Umbilical cord (tissue), 2 donors: ENCODE measurements around the gene AHNAK2. TPM values are rescaled to one million over a fixed set of nuclear protein-coding genes. Genes with fewer than 3 reads are reported as not detected.
A peak's percentile ranks its signal among the peaks of the same experiment; 100 is the strongest.

Experiments
- DNase-seq: peaks from one replicate; pipeline ENCODE4 v3.0.0-alpha.2; 2015; ENCODE audit warnings: low spot score
- total RNA-seq: library from RNA; depleted of rRNA; stranded (reverse); fragments of >200 nt; gene quantifications from one replicate; pipeline ENCODE4 v1.2.3, GENCODE V29; 2014; ENCODE audit warnings: low replicate concordance; ENCODE audit not compliant: insufficient read depth

The AHNAK2 gene
- total RNA-seq, 1 donor from 2014 or later: 59.0 TPM

- DNase-seq: no peak
Measured at GRCh38 chr14:104986487-104987164, 8.5 kb upstream of the AHNAK2 start.

DNA sequence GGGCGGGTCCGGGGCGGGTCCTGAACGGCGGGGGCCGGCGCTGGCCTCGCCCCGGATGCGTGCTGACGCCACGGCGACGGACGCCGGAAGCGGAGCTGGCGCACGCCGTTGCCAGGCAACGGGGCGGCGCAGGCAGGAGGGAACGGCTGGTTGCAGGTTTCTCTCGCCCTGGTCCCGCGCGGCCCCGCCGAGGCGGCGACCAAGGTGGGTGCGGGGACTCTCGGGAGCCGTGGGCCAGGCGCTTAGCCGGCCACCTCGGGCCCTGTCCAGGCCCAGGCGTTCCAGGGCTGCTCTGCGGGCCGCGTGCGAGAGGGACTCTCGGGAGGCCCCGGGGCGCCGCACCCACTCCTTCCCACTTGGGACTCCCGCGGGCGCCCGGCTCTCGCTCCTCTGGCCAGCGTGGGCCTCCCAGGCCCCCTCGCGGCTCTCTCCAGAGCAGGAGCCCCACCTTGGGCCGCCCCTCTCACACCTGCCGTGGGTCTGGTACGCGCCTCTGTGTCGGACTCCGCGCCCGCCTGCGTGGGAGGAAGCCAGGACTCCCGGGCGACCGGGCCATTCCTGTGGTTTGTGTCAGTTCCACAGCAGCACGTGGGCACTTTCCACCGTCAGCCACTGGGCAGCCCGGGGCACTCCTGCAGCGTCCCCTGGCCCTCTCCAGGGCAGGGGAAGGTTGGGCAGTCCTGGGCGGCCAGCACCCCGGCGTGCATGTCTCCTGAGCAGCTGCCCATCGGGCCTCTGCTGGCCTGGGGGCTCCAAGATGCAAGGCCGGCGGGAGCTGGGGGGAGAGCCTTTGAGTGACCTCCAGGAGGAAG lies 7.7 kb upstream of the AHNAK2 start, which contains the start of gene CLBA1:
CLBA1 (plus strand) TSS at position 114 of the 812 bp plus-strand sequence; CDS start at position 758, 644 bp downstream.
- DNase-seq: peak; percentile 94

DNA sequence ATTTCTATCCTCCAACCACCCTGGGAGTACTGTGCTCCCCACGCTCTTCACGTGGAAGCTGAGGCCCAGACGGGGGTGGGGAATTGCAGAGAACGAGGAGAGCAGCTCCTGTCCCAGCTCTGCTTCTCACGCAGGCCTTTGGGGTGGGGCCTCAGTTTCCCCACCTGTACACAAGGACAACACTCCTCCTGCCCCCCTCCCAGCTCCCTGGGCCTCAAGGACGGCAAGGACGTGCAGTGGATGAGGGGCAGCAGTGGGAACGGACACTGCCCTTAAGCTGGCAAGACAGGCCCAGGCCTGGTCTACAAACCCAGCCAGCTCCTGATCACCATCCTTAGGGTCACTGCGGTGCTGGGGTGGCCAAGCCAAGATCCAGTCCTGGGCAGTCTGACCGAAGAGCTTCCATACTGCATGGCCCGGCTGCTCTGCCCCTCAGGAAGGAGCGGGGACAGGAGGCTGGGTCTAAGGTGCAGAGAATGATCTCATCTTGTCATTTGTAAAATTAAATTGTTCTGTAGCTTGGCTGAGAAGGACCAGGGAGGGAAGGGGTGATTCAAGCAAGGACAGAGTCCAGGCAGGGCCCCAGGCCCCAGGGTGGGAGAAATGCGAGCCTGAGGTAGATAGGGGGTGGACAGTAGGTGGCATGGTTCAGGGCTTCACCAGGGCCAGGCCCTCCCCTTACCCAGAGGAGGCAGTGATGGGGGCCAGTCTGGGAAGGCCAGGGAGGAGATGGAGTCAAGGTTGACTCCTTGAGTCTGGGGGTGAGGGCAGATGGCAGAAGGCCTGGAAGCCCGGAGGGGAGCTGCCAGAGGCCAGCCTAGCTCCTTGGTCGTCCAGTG lies 6.1 kb upstream of the AHNAK2 start:
- no peak for DNase-seq

DNA sequence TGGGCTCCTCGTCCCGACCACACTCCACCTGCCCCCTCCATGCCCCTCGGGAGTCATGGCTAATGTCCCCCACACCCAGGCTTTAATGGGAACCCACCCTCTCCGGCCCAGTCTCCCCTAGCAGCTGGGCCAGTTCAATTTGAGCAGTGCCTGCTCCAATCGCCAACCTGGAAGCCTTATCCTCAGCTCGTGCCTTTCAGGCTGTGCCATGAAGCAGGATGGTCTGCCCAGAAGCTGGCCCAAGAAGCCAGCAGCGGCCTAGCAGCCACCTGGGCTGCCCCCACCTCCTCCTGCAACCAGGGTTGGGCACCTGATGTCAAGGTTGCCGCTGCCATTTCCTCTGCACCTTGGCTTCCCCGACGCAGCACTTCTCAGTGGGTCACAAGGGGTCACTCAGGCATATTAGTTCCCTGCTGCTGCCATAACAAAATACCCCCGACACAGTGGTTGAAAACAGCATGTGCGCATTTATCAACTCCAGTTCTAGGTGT lies 5.1 kb upstream of the AHNAK2 start:
- DNase-seq: no peak

- DNase-seq: no peak
Measured at GRCh38 chr14:104982548-104983230, 4.5 kb upstream of the AHNAK2 start.

GRCh38 chr14:104981699-104982541 lies 3.7 kb upstream of the AHNAK2 start:
- DNase-seq: no peak

- no peak for DNase-seq
Measured at GRCh38 chr14:104980611-104981531, 2.7 kb upstream of the AHNAK2 start.

DNA sequence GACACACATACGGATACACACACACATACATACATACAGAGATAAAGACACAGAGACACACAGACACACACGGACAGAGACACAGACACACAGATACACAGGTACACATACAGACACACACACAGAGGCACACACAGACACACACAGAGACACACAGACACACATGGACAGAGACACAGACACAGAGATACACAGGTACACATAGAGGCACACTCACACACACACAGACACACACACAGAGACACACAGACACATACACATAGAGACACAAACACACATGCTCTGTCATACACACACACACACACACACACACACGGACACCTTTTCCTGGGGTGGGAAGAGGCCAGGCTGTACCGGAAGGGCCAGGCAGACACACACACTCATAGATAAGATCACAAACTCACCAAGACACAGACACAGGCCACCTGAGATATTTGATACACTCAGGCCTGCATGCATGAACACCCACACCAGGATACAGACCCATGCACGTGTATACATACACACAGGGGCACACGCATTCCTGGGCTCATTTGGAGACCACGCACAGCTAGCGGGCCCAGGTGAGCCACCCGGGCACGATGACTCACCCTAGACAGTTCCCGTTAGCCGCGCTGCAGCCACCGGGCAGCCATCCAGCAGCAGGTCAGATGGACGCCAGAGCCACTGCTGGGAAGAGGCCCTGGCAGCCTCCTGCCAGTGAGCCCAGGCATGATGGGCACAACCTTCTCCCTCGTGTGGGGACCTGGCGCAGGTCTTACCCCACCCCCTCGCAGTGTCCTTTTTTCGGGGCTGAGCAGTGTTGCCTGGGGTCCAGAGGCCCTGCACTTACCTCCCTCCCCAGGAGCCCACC lies 1.8 kb upstream of the AHNAK2 start:
- DNase-seq: no peak

- DNase-seq: no peak
Measured at GRCh38 chr14:104978746-104979691, 845 bp upstream of the AHNAK2 start.

DNA sequence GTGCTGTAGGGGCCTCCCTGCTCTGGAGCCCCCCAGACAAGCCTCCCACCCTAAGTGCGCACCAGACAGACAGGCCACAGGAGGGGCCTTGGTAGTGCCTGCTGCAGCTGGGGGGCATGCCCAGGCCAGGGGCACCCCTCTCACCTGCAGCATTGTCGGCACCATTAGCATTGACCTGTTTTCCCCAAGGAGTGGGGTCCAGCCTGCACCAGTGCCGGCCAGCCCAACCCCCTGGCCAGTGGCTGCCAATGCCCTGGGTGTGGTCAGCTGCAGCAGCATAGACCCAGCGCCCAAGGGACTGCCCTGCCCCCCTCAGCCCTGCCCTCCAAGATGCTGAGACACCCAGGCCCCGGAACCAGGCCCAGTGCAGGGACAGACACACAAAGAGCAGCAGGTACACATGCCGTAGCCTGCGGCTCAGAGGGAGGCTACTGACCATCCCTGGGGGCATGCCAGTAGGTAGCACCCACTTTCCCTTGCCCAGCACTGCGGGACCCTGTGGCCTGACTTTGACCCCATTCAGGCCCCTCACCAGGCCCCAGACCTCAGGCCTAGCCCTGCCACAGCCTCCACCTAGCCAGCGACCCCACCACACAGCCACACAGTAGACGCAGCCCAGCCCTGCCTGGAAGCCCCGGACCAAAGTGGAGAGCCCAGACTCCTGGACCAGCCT lies 1.0 kb downstream of the AHNAK2 start:
- no peak for DNase-seq

- DNase-seq: peak; percentile 65
Measured at GRCh38 chr14:104976198-104977007, 1.8 kb downstream of the AHNAK2 start.

GRCh38 chr14:104975481-104976197 lies 2.5 kb downstream of the AHNAK2 start:
- DNase-seq: no peak

DNA sequence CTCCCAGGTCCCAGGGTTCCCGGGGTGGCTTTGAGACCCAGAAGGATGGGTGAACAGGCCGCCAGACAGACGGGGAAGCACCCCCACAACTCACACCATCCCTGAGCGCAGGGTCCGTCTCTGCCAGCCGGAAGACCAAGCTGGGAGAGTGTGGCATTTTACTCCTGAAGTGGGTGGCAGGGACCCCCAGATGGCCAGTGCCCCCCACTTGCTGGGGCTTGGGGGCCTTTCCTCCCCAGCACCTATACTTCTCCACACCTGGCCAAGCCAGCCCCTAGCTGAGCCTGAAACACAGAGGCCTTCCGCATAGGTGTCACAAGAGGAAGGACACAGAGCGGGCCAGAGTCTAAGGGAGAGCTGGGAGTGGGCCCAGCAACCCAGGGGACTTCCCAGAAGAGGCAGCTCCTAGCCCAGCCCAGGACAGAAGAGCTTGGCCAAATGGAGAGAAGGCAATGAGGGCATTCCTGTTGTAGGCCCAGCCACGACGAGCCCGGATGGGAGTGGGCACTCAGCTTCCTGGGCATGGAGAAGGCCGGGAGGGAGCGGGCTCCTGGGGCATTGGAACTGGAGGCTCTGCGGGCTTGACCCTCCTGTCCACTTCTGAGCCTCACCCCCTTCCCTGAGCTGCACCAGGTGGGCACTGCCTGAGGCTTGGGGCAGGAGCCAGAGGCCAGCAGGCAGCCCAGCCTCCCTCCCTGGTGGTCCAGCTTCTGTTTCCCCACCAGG lies 3.3 kb downstream of the AHNAK2 start:
- no peak for DNase-seq

- no peak for DNase-seq
Measured at GRCh38 chr14:104974146-104974541, 4.0 kb downstream of the AHNAK2 start.
